HG02588 (cell line): Measurements from ENCODE around the gene TNS2.

Experiments
- ATAC-seq: cut with Tn5 transposase; IDR thresholded peaks from one replicate; pipeline ENCODE4 v1.9.1; 2021; ENCODE audit warnings: mild to moderate bottlenecking, moderate library complexity; ENCODE audit not compliant: unreplicated experiment

TNS2 gene

GRCh38 chr12:53113136-53113705, 63.4 kb downstream of the TNS2 start:
- no peak for ATAC-seq

GRCh38 chr12:53113951-53114350, 64.1 kb downstream of the TNS2 start:
- no peak for ATAC-seq
